Panc1 (cell line): Measurements from ENCODE around the gene IFNAR2.

ENCODE experiments used
- POLR2AphosphoS5 ChIP-seq: IDR thresholded peaks from 2 replicates; pipeline ENCODE4 v1.6.1; 2012; ENCODE audit warnings: mild to moderate bottlenecking, low read depth, low read length, moderate library complexity
- TCF7L2 ChIP-seq: IDR thresholded peaks from 2 replicates; pipeline ENCODE4 v1.6.1; 2011; ENCODE audit warnings: mild to moderate bottlenecking, low read depth, low read length, inconsistent platforms
- TF ChIP-seq, protein P1 (sequence below): fragments of 450-650 bp; IDR thresholded peaks from 2 replicates; pipeline ENCODE4 v1.5.1; 2017; ENCODE audit warnings: mild to moderate bottlenecking

DNA sequence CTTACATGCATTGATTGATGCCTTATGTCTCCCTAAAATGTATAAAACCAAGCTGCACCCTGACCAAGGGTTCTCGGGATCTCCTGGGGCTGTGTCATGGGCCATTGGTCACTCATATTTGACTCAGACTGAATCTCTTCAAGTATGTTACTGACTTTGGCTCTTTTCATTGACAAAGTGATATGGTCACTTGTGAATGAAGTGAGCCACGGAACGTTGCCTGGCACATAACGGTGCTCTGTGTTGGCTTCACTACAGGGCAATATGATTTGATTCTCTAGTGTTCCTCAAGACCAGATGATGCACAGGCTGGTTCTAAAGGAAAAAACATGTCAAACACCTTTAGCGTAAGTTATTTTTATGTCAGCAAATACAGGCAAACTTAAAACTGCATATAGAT, 25.0 kb downstream of the IFNAR2 start:
- TF ChIP-seq, protein P1, sequence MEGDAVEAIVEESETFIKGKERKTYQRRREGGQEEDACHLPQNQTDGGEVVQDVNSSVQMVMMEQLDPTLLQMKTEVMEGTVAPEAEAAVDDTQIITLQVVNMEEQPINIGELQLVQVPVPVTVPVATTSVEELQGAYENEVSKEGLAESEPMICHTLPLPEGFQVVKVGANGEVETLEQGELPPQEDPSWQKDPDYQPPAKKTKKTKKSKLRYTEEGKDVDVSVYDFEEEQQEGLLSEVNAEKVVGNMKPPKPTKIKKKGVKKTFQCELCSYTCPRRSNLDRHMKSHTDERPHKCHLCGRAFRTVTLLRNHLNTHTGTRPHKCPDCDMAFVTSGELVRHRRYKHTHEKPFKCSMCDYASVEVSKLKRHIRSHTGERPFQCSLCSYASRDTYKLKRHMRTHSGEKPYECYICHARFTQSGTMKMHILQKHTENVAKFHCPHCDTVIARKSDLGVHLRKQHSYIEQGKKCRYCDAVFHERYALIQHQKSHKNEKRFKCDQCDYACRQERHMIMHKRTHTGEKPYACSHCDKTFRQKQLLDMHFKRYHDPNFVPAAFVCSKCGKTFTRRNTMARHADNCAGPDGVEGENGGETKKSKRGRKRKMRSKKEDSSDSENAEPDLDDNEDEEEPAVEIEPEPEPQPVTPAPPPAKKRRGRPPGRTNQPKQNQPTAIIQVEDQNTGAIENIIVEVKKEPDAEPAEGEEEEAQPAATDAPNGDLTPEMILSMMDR = no peak
- no peak for TF ChIP-seq POLR2AphosphoS5
- TF ChIP-seq TCF7L2 = no peak
